ENCODE measurements around the gene PRR33. TPM values are rescaled to one million over a fixed set of nuclear protein-coding genes. Genes with fewer than 3 reads are reported as not detected.

Gene PRR33
- total and polyA plus RNA-seq, 9 donors, result 0.90 to 7.0 (median 3.5) TPM

DNA sequence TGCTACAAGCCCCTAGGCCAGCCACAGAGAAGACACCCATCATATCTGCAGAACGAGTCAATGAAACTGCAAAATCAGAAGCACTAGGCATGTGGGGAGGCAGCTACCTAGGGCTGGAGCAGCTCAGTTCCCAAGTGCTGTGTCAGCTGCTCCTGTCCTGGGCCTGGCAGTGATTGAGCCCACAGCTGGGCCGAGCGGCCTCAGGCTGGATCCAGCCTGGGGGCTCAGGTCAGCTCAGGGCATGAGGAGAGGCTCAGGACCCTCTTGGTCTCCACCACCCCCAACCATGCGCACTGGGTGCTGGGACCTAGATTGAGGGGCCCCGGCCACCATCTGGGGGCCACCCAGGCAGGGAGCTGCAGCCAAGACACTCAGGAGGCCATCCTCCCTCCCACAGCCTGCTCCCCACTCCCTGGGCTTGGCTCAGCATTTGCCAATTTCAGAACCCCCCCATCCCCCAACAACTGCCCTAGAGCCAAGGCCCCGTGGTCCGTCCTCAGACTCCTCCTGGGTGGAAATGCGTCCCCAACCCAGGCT lies 25.4 kb upstream of the PRR33 start:
- H3K36me3 ChIP-seq (ENCODE audit: control insufficient read depth, insufficient read depth, low read length), result peaks cover 5% of the 10 kb centered on the region
- 51% methylated on average over 7 of the region's 8 CpGs for WGBS (ENCODE audit: insufficient coverage)
- no peaks in the 10 kb centered on the region for H3K27me3 ChIP-seq (ENCODE audit: control insufficient read depth, insufficient read depth, low read length)
- H3K27ac ChIP-seq (ENCODE audit: low read length), result peak overlapping the region; percentile 83
- no peaks in the 10 kb centered on the region for H3K9me3 ChIP-seq (replicated peaks; ENCODE audit: control insufficient read depth, low read depth, low read length)
- H3K4me3 ChIP-seq (ENCODE audit: low read length), result no peak overlapping the region
- peak; percentile 75 for DNase-seq
- H3K4me1 ChIP-seq (ENCODE audit: control insufficient read depth, insufficient read depth, low read length), result peaks cover 70% of the 10 kb centered on the region

GRCh38 chr11:1916132-1916985 lies 24.7 kb upstream of the PRR33 start:
- WGBS (ENCODE audit: insufficient coverage), result 81% methylated on average over 11 of the region's 14 CpGs
- Histone ChIP-seq H3K9me3 (replicated peaks; ENCODE audit: control insufficient read depth, low read depth, low read length) (no peaks in the 10 kb centered on the region), H3K4me3 (ENCODE audit: low read length) (no peak overlapping the region), H3K27me3 (ENCODE audit: control insufficient read depth, insufficient read depth, low read length) (no peaks in the 10 kb centered on the region), H3K27ac (ENCODE audit: low read length) (peak overlapping the region; percentile 83), H3K4me1 (ENCODE audit: control insufficient read depth, insufficient read depth, low read length) (peaks cover 66% of the 10 kb centered on the region), H3K36me3 (ENCODE audit: control insufficient read depth, insufficient read depth, low read length) (peaks cover 3% of the 10 kb centered on the region)
- peak; percentile 8 for DNase-seq

DNA sequence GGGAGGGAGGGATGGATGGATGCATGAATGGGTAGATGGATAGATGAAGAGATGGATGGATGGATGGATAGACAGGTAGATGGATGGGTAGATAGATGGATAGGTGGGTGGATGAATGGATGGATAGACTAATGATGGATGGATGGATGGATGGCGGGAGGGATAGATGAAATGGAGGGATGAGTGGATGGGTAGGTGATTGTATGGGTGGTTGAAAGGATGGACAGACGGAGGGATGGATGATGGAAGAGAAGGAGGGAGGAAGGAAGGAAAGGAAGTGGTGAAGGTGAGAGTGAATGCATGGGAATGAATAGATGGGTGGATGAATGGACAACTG lies 24.1 kb upstream of the PRR33 start:
- DNase-seq, result no peak
- H3K27me3 ChIP-seq (ENCODE audit: control insufficient read depth, insufficient read depth, low read length), result no peaks in the 10 kb centered on the region
- no peaks in the 10 kb centered on the region for H3K9me3 ChIP-seq (replicated peaks; ENCODE audit: control insufficient read depth, low read depth, low read length)
- 95% methylated on average over 2 of the region's 2 CpGs for WGBS (ENCODE audit: insufficient coverage)
- H3K27ac ChIP-seq (ENCODE audit: low read length), result no peak overlapping the region
- peaks cover 3% of the 10 kb centered on the region for H3K36me3 ChIP-seq (ENCODE audit: control insufficient read depth, insufficient read depth, low read length)
- H3K4me3 ChIP-seq (ENCODE audit: low read length), result no peak overlapping the region
- peaks cover 60% of the 10 kb centered on the region for H3K4me1 ChIP-seq (ENCODE audit: control insufficient read depth, insufficient read depth, low read length)

- WGBS (ENCODE audit: insufficient coverage), result 85% methylated on average over 28 of the region's 31 CpGs
- peak; percentile 21 for DNase-seq
- Histone ChIP-seq H3K4me1 (ENCODE audit: control insufficient read depth, insufficient read depth, low read length) (peaks cover 51% of the 10 kb centered on the region), H3K27ac (ENCODE audit: low read length) (peak overlapping the region; percentile 26), H3K36me3 (ENCODE audit: control insufficient read depth, insufficient read depth, low read length) (peaks cover 3% of the 10 kb centered on the region), H3K4me3 (ENCODE audit: low read length) (no peak overlapping the region), H3K27me3 (ENCODE audit: control insufficient read depth, insufficient read depth, low read length) (no peaks in the 10 kb centered on the region), H3K9me3 (replicated peaks; ENCODE audit: control insufficient read depth, low read depth, low read length) (no peaks in the 10 kb centered on the region)
These were observed 21.8 kb upstream of the PRR33 start for GRCh38 chr11:1913271-1914060.

- H3K36me3 ChIP-seq (ENCODE audit: control insufficient read depth, insufficient read depth, low read length), result peaks cover 3% of the 10 kb centered on the region
- 64% methylated on average over 5 of the region's 13 CpGs for WGBS (ENCODE audit: insufficient coverage)
- DNase-seq, result peak; percentile 83
- H3K4me1 ChIP-seq (ENCODE audit: control insufficient read depth, insufficient read depth, low read length), result peaks cover 47% of the 10 kb centered on the region
- H3K27ac ChIP-seq (ENCODE audit: low read length), result peak overlapping the region; percentile 69
- H3K9me3 ChIP-seq (replicated peaks; ENCODE audit: control insufficient read depth, low read depth, low read length), result no peaks in the 10 kb centered on the region
- H3K4me3 ChIP-seq (ENCODE audit: low read length), result no peak overlapping the region
- no peaks in the 10 kb centered on the region for H3K27me3 ChIP-seq (ENCODE audit: control insufficient read depth, insufficient read depth, low read length)
These were observed 20.7 kb upstream of the PRR33 start for GRCh38 chr11:1912289-1912878.

DNA sequence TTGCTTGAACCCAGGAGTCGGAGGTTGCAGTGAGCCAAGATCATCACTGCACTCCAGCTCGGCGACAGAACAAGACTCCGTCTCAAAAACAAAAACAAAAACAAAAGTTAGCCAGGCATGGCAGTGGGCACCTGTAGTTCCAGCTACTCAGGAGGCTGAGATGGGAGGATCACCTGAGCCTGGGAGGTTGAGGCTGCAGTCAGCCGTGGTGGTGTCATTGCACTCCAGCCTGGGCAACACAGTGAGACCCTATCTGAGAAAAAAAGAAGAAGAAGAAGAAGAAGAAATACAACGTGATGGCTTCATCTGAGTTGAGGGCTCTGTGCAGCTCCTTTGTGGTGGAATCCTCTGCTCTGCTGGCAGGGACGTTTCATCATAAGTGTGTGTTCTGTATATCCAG lies 17.8 kb upstream of the PRR33 start:
- no peak overlapping the region for H3K4me3 ChIP-seq (ENCODE audit: low read length)
- no peaks in the 10 kb centered on the region for H3K27me3 ChIP-seq (ENCODE audit: control insufficient read depth, insufficient read depth, low read length)
- peaks cover 46% of the 10 kb centered on the region for H3K4me1 ChIP-seq (ENCODE audit: control insufficient read depth, insufficient read depth, low read length)
- no peaks in the 10 kb centered on the region for H3K9me3 ChIP-seq (replicated peaks; ENCODE audit: control insufficient read depth, low read depth, low read length)
- DNase-seq, result no peak
- H3K27ac ChIP-seq (ENCODE audit: low read length), result peak overlapping the region; percentile 91
- 77% methylated on average over 3 of the region's 7 CpGs for WGBS (ENCODE audit: insufficient coverage)
- no peaks in the 10 kb centered on the region for H3K36me3 ChIP-seq (ENCODE audit: control insufficient read depth, insufficient read depth, low read length)

DNA sequence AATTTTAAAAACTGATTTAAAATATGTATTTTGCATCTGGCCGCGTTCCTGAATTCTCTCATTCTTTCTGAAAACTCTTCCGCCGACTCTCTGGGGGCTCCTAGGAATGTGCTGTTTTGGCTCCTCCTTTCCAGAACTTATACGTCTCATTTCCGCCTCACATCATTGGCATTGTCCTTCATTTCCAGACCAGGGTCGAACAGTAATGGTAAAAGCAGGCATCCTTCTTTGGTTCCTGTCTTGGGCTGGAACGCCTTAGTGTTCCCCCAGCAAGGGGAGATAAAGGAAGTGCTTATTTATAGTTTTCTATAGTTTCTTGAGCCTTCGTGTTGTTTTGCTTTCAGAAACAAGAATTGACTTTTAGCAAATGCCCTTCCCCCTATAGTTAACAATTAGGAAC lies 16.9 kb upstream of the PRR33 start:
- peaks cover 46% of the 10 kb centered on the region for H3K4me1 ChIP-seq (ENCODE audit: control insufficient read depth, insufficient read depth, low read length)
- DNase-seq, result peak; percentile 98
- no peaks in the 10 kb centered on the region for H3K27me3 ChIP-seq (ENCODE audit: control insufficient read depth, insufficient read depth, low read length)

GRCh38 chr11:1906611-1907423 lies 15.1 kb upstream of the PRR33 start:
- Histone ChIP-seq H3K4me3 (ENCODE audit: low read length) (no peak overlapping the region), H3K9me3 (replicated peaks; ENCODE audit: control insufficient read depth, low read depth, low read length) (no peaks in the 10 kb centered on the region), H3K27ac (ENCODE audit: low read length) (peak overlapping the region; percentile 91), H3K27me3 (ENCODE audit: control insufficient read depth, insufficient read depth, low read length) (no peaks in the 10 kb centered on the region), H3K4me1 (ENCODE audit: control insufficient read depth, insufficient read depth, low read length) (peaks cover 40% of the 10 kb centered on the region), H3K36me3 (ENCODE audit: control insufficient read depth, insufficient read depth, low read length) (no peaks in the 10 kb centered on the region)
- WGBS (ENCODE audit: insufficient coverage), result 28% methylated on average over 13 of the region's 14 CpGs
- peak; percentile 31 for DNase-seq

More for the DNA sequence above, 16.9 kb upstream of the PRR33 start:
- H3K4me3 ChIP-seq (ENCODE audit: low read length), result no peak overlapping the region
- H3K9me3 ChIP-seq (replicated peaks; ENCODE audit: control insufficient read depth, low read depth, low read length), result no peaks in the 10 kb centered on the region
- peak overlapping the region; percentile 91 for H3K27ac ChIP-seq (ENCODE audit: low read length)
- no peaks in the 10 kb centered on the region for H3K36me3 ChIP-seq (ENCODE audit: control insufficient read depth, insufficient read depth, low read length)
- 0% methylated on average over 4 of the region's 9 CpGs for WGBS (ENCODE audit: insufficient coverage)

DNA sequence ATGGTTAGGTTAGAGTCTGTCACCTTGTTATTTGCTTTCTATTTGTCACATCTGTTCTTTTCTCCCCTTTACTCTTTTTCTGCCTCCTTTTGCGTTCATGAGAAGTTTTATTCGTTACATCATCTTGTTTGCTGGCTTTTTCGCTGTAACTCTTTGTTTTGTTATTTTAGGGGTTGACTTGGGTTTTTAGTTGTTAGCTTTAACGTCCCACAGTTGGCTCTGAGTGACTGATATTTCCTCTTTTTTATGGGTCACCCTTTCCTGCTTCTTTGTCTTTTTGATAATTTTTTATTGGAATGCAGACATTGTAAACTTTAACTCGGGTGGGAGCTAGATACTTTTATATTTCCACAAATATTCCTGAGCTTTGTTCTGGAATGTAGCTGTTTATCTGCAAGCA lies 14.5 kb upstream of the PRR33 start:
- no peaks in the 10 kb centered on the region for H3K27me3 ChIP-seq (ENCODE audit: control insufficient read depth, insufficient read depth, low read length)
- peak; percentile 61 for DNase-seq
- H3K4me3 ChIP-seq (ENCODE audit: low read length), result no peak overlapping the region
- peaks cover 40% of the 10 kb centered on the region for H3K4me1 ChIP-seq (ENCODE audit: control insufficient read depth, insufficient read depth, low read length)
- no peaks in the 10 kb centered on the region for H3K9me3 ChIP-seq (replicated peaks; ENCODE audit: control insufficient read depth, low read depth, low read length)
- H3K27ac ChIP-seq (ENCODE audit: low read length), result peak overlapping the region; percentile 91
- no CpG with 5 or more reads among the region's 5 CpGs for WGBS (ENCODE audit: insufficient coverage)
- H3K36me3 ChIP-seq (ENCODE audit: control insufficient read depth, insufficient read depth, low read length), result no peaks in the 10 kb centered on the region
